Mucosa of stomach (tissue), 1 donor: Measurements from ENCODE around the gene SH3GL1.

Source experiments
- H3K27me3 ChIP-seq: one replicate; pipeline ENCODE4 v1.7.0; 2013; ENCODE audit warnings: mild to moderate bottlenecking, low read length; ENCODE audit not compliant: control insufficient read depth, insufficient read depth
- H3K36me3 ChIP-seq: one replicate; pipeline ENCODE4 v1.7.0; 2013; ENCODE audit warnings: low read length; ENCODE audit not compliant: control insufficient read depth, insufficient read depth
- H3K4me1 ChIP-seq: one replicate; pipeline ENCODE4 v1.7.0; 2013; ENCODE audit warnings: mild to moderate bottlenecking, low read length; ENCODE audit not compliant: control insufficient read depth, insufficient read depth
- H3K4me3 ChIP-seq: one replicate; pipeline ENCODE4 v1.7.0; 2013; ENCODE audit warnings: low read length
- H3K9ac ChIP-seq: one replicate; pipeline ENCODE4 v1.7.0; 2013; ENCODE audit warnings: mild to moderate bottlenecking, low read length, moderate library complexity
- H3K9me3 ChIP-seq: one replicate; pipeline ENCODE4 v1.7.0; 2013; ENCODE audit warnings: mild to moderate bottlenecking, low read length, moderate library complexity; ENCODE audit not compliant: control insufficient read depth
- donor health status: Pancreatic carcinoma.

SH3GL1 gene

DNA sequence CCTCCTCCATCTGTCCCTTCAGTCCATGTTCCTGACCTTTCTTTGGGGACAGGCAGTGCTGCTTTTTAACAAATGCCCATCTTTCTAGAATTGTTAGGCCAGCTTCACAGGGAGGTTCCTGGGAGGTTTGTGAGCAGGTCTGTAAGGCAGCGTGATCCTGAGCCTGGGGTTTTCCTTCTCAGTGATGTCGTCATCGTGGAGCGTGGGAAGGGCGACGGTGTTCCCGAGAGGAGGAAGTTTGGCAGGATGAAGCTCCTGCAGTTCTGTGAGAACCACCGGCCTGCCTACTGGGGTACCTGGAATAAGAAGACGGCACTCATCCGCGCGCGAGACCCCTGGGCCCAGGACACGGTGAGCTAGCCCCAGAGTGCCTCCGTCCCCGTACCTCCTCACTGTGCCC lies 28.9 kb upstream of the SH3GL1 start:
- Histone ChIP-seq H3K4me3 (no peak overlapping the region), H3K27me3 (no peaks in the 10 kb centered on the region), H3K4me1 (no peaks in the 10 kb centered on the region), H3K9me3 (no peaks in the 10 kb centered on the region), H3K36me3 (peaks cover 4% of the 10 kb centered on the region), H3K9ac (no peak overlapping the region)

- Histone ChIP-seq H3K36me3 (peaks cover 4% of the 10 kb centered on the region), H3K4me3 (no peak overlapping the region), H3K9ac (no peak overlapping the region), H3K9me3 (no peaks in the 10 kb centered on the region), H3K4me1 (no peaks in the 10 kb centered on the region), H3K27me3 (no peaks in the 10 kb centered on the region)
Measured at GRCh38 chr19:4428326-4428975, 28.1 kb upstream of the SH3GL1 start.

- no peaks in the 10 kb centered on the region for H3K9me3 ChIP-seq
- H3K4me1 ChIP-seq: no peaks in the 10 kb centered on the region
- H3K9ac ChIP-seq: no peak overlapping the region
- H3K4me3 ChIP-seq: no peak overlapping the region
- no peaks in the 10 kb centered on the region for H3K36me3 ChIP-seq
- H3K27me3 ChIP-seq: no peaks in the 10 kb centered on the region
Measured at GRCh38 chr19:4425537-4425936, 25.2 kb upstream of the SH3GL1 start.

GRCh38 chr19:4423416-4424126 lies 23.2 kb upstream of the SH3GL1 start:
- Histone ChIP-seq H3K4me1 (no peaks in the 10 kb centered on the region), H3K27me3 (no peaks in the 10 kb centered on the region), H3K9ac (no peak overlapping the region), H3K4me3 (no peak overlapping the region), H3K9me3 (no peaks in the 10 kb centered on the region), H3K36me3 (no peaks in the 10 kb centered on the region)

GRCh38 chr19:4416268-4416667 lies 15.9 kb upstream of the SH3GL1 start:
- Histone ChIP-seq H3K36me3 (no peaks in the 10 kb centered on the region), H3K4me3 (no peak overlapping the region), H3K9ac (no peak overlapping the region), H3K4me1 (no peaks in the 10 kb centered on the region), H3K27me3 (no peaks in the 10 kb centered on the region), H3K9me3 (no peaks in the 10 kb centered on the region)

- no peak overlapping the region for H3K4me3 ChIP-seq
- no peaks in the 10 kb centered on the region for H3K4me1 ChIP-seq
- no peaks in the 10 kb centered on the region for H3K36me3 ChIP-seq
- no peaks in the 10 kb centered on the region for H3K27me3 ChIP-seq
- no peak overlapping the region for H3K9ac ChIP-seq
- no peaks in the 10 kb centered on the region for H3K9me3 ChIP-seq
Measured at GRCh38 chr19:4415352-4415751, 15.0 kb upstream of the SH3GL1 start.

DNA sequence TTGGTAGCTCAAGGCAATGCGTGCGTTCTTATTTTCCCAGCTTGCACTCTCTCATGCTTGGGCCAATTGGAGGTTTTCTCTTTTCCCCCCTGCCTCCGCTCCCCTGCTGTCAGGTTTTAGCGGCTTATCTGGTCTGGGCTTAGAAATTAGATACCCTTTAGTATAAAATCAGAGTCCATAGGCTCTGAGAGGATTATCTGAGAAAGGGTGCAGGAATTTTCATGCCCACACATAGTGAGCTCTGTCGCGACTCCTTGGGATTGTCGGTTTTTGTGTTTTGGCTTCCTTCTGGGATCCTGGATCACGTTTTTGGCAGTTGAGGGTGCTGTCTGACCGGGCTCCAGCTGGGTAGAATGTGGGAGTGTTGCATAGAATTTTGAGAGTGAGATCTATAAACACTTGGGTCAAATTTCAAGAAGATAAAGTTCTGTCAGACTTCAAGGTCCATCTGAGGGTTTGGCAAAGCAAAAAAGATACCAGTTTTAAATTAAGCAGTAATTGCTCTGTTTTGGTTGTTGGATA lies 14.5 kb upstream of the SH3GL1 start:
- no peaks in the 10 kb centered on the region for H3K4me1 ChIP-seq
- H3K27me3 ChIP-seq: no peaks in the 10 kb centered on the region
- H3K9me3 ChIP-seq: no peaks in the 10 kb centered on the region
- H3K9ac ChIP-seq: no peak overlapping the region
- no peaks in the 10 kb centered on the region for H3K36me3 ChIP-seq
- H3K4me3 ChIP-seq: no peak overlapping the region

GRCh38 chr19:4414144-4414799 lies 13.9 kb upstream of the SH3GL1 start:
- Histone ChIP-seq H3K4me1 (no peaks in the 10 kb centered on the region), H3K27me3 (no peaks in the 10 kb centered on the region), H3K9ac (no peak overlapping the region), H3K36me3 (no peaks in the 10 kb centered on the region), H3K9me3 (no peaks in the 10 kb centered on the region), H3K4me3 (no peak overlapping the region)

GRCh38 chr19:4413588-4413987 lies 13.2 kb upstream of the SH3GL1 start:
- Histone ChIP-seq H3K9ac (no peak overlapping the region), H3K27me3 (no peaks in the 10 kb centered on the region), H3K4me3 (no peak overlapping the region), H3K36me3 (no peaks in the 10 kb centered on the region), H3K9me3 (no peaks in the 10 kb centered on the region), H3K4me1 (no peaks in the 10 kb centered on the region)

DNA sequence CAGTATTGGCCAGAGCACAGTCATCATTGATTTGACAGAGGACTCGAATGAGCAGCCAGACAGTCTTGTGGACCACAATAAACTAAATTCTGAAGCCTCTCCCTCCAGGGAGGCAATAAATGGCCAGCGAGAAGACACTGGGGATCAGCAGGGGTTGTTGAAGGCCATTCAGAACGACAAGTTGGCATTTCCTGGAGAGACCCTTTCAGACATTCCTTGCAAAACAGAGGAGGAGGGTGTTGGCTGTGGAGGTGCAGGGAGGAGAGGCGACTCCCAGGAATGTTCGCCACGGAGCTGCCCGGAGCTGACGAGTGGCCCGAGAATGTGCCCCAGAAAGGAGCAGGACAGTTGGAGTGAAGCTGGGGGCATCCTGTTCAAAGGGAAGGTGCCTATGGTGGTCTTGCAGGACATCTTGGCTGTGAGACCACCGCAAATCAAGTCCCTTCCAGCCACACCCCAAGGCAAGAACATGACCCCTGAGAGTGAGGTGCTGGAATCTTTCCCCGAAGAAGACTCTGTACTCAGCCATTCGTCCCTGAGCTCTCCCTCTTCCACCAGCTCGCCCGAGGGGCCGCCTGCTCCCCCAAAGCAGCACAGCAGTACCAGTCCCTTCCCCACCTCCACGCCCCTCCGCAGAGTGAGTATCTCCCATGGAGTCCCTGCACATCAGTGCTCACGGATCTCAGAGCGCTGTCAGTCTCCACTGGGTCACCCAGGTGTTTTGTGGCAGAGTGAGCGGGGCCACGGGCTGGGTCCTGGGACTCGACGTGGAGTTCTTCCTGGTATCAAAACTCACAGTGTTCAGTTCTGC lies 9.0 kb upstream of the SH3GL1 start:
- Histone ChIP-seq H3K9me3 (no peaks in the 10 kb centered on the region), H3K4me3 (no peak overlapping the region), H3K27me3 (no peaks in the 10 kb centered on the region), H3K9ac (no peak overlapping the region), H3K4me1 (no peaks in the 10 kb centered on the region), H3K36me3 (no peaks in the 10 kb centered on the region)

GRCh38 chr19:4406626-4407025 lies 6.3 kb upstream of the SH3GL1 start:
- H3K27me3 ChIP-seq: no peaks in the 10 kb centered on the region
- H3K36me3 ChIP-seq: no peaks in the 10 kb centered on the region
- H3K4me1 ChIP-seq: peaks cover 6% of the 10 kb centered on the region
- no peak overlapping the region for H3K9ac ChIP-seq
- no peaks in the 10 kb centered on the region for H3K9me3 ChIP-seq
- H3K4me3 ChIP-seq: no peak overlapping the region
